ENCODE measurements around the gene TTC7B.

TTC7B gene

GRCh38 chr14:90851327-90852036 is 35.3 kb upstream of the TTC7B start:
- TF ChIP-seq CEBPB (IDR thresholded peaks at IDR 0.05) (no peak), REST (IDR thresholded peaks at IDR 0.05; ENCODE audit: low read depth) (no peak), MAX (IDR thresholded peaks at IDR 0.05) (no peak), CREB1 (IDR thresholded peaks at IDR 0.05; ENCODE audit: low read depth) (no peak), NFIC (IDR thresholded peaks at IDR 0.05) (no peak), TCF12 (IDR thresholded peaks at IDR 0.05; ENCODE audit: low read depth) (no peak), EP300 (IDR thresholded peaks at IDR 0.05; ENCODE audit: borderline replicate concordance) (no peak), USF1 (IDR thresholded peaks at IDR 0.05) (no peak), RAD21 (IDR thresholded peaks at IDR 0.05; ENCODE audit: low read depth) (no peak), EGR1 (IDR thresholded peaks at IDR 0.05) (no peak), TAF1 (IDR thresholded peaks at IDR 0.05; ENCODE audit: low read depth) (no peak), ZBTB7A (IDR thresholded peaks at IDR 0.05; ENCODE audit: low read depth) (no peak), TEAD4 (IDR thresholded peaks at IDR 0.05) (no peak), YY1 (IDR thresholded peaks at IDR 0.05; ENCODE audit: low read depth) (no peak), FOXM1 (IDR thresholded peaks at IDR 0.05; ENCODE audit: borderline replicate concordance, low read depth) (no peak)

- no peak for TF ChIP-seq ZBTB7A (IDR thresholded peaks at IDR 0.05; ENCODE audit: low read depth)
- TF ChIP-seq CREB1 (IDR thresholded peaks at IDR 0.05; ENCODE audit: low read depth), result no peak
- 0 out of 2 replicates have a peak, but pooled peaks have one; percentile 24 for TF ChIP-seq TCF12 (IDR thresholded peaks at IDR 0.05; ENCODE audit: low read depth)
- TF ChIP-seq YY1 (IDR thresholded peaks at IDR 0.05; ENCODE audit: low read depth), result no peak
- 0 out of 2 replicates have a peak, but pooled peaks have one; percentile 28 for TF ChIP-seq TEAD4 (IDR thresholded peaks at IDR 0.05)
- TF ChIP-seq EGR1 (IDR thresholded peaks at IDR 0.05), result no peak
- TF ChIP-seq NFIC (IDR thresholded peaks at IDR 0.05), result no peak
- TF ChIP-seq FOXM1 (IDR thresholded peaks at IDR 0.05; ENCODE audit: borderline replicate concordance, low read depth), result no peak
- TF ChIP-seq CEBPB (IDR thresholded peaks at IDR 0.05), result no peak
Observed at GRCh38 chr14:90850487-90850886, 34.3 kb upstream of the TTC7B start.

GRCh38 chr14:90849787-90850444 is 33.7 kb upstream of the TTC7B start:
- no peak for TF ChIP-seq FOXM1 (IDR thresholded peaks at IDR 0.05; ENCODE audit: borderline replicate concordance, low read depth)

- TF ChIP-seq TEAD4 (IDR thresholded peaks at IDR 0.05), result no peak
- no peak for TF ChIP-seq EGR1 (IDR thresholded peaks at IDR 0.05)
- no peak for TF ChIP-seq FOXM1 (IDR thresholded peaks at IDR 0.05; ENCODE audit: borderline replicate concordance, low read depth)
- no peak for TF ChIP-seq RAD21 (IDR thresholded peaks at IDR 0.05; ENCODE audit: low read depth)
- no peak for TF ChIP-seq NFIC (IDR thresholded peaks at IDR 0.05)
- no peak for TF ChIP-seq YY1 (IDR thresholded peaks at IDR 0.05; ENCODE audit: low read depth)
- TF ChIP-seq EP300 (IDR thresholded peaks at IDR 0.05; ENCODE audit: borderline replicate concordance), result no peak
- no peak for TF ChIP-seq CREB1 (IDR thresholded peaks at IDR 0.05; ENCODE audit: low read depth)
- TF ChIP-seq TCF12 (IDR thresholded peaks at IDR 0.05; ENCODE audit: low read depth), result no peak
- no peak for TF ChIP-seq REST (IDR thresholded peaks at IDR 0.05; ENCODE audit: low read depth)
- no peak for TF ChIP-seq ZBTB7A (IDR thresholded peaks at IDR 0.05; ENCODE audit: low read depth)
- TF ChIP-seq USF1 (IDR thresholded peaks at IDR 0.05), result no peak
- TF ChIP-seq MAX (IDR thresholded peaks at IDR 0.05), result no peak
- no peak for TF ChIP-seq CEBPB (IDR thresholded peaks at IDR 0.05)
- no peak for TF ChIP-seq TAF1 (IDR thresholded peaks at IDR 0.05; ENCODE audit: low read depth)
Observed at GRCh38 chr14:90848944-90849731, 32.9 kb upstream of the TTC7B start.

GRCh38 chr14:90846511-90846910 is 30.3 kb upstream of the TTC7B start:
- TF ChIP-seq EGR1 (IDR thresholded peaks at IDR 0.05) (no peak), EP300 (IDR thresholded peaks at IDR 0.05; ENCODE audit: borderline replicate concordance) (no peak), CREB1 (IDR thresholded peaks at IDR 0.05; ENCODE audit: low read depth) (no peak), TCF12 (IDR thresholded peaks at IDR 0.05; ENCODE audit: low read depth) (no peak), TAF1 (IDR thresholded peaks at IDR 0.05; ENCODE audit: low read depth) (no peak), USF1 (IDR thresholded peaks at IDR 0.05) (no peak), YY1 (IDR thresholded peaks at IDR 0.05; ENCODE audit: low read depth) (no peak), CEBPB (IDR thresholded peaks at IDR 0.05) (no peak), RAD21 (IDR thresholded peaks at IDR 0.05; ENCODE audit: low read depth) (no peak), NFIC (IDR thresholded peaks at IDR 0.05) (no peak), TEAD4 (IDR thresholded peaks at IDR 0.05) (no peak), REST (IDR thresholded peaks at IDR 0.05; ENCODE audit: low read depth) (no peak)
